Fibroblast of lung (primary cell): ENCODE results near the gene STXBP5. TPM values are rescaled to one million over a fixed set of nuclear protein-coding genes. Genes with fewer than 3 reads are reported as not detected.
A peak's percentile ranks its signal among the peaks of the same experiment; 100 is the strongest.

Experiments
- DNase-seq, 2 donors: peaks; one replicate each; pipeline versions ENCODE4 v3.0.0 to v3.0.0-alpha.2; 2010; ENCODE audit warnings: low read depth in 2 of 2
- H2AFZ ChIP-seq: 2 replicates; pipeline ENCODE4 v1.5.1; 2012; ENCODE audit warnings: low read length, control low read depth, inconsistent platforms
- H3K27ac ChIP-seq: 2 replicates; pipeline ENCODE4 v1.5.1; 2011; ENCODE audit warnings: low read length, control low read depth; ENCODE audit not compliant: insufficient read depth
- H3K27me3 ChIP-seq: 2 replicates; pipeline ENCODE4 v1.5.1; 2011; ENCODE audit warnings: mild to moderate bottlenecking, low read length; ENCODE audit not compliant: control insufficient read depth, insufficient read depth
- H3K36me3 ChIP-seq: 2 replicates; pipeline ENCODE4 v1.5.1; 2011; ENCODE audit warnings: low read length; ENCODE audit not compliant: control insufficient read depth, insufficient read depth
- H3K4me1 ChIP-seq: 2 replicates; pipeline ENCODE4 v1.5.1; 2011; ENCODE audit warnings: low read length; ENCODE audit not compliant: control insufficient read depth, insufficient read depth; ENCODE audit errors: extremely low read depth
- H3K4me2 ChIP-seq: 2 replicates; pipeline ENCODE4 v1.5.1; 2011; ENCODE audit warnings: low read length, control low read depth; ENCODE audit not compliant: insufficient read depth; ENCODE audit errors: extremely low read depth
- H3K4me3 ChIP-seq, 4 experiments: fragments of 200-600 bp in 1 of 4; sonication (generic) in 1 of 4; replicated peaks in 1 of 4; 2 replicates each; pipeline ENCODE4 v1.5.1; 2011 to 2016; ENCODE audit warnings: low read length in 4 of 4, low read depth in 3 of 4, mild to moderate bottlenecking in 3 of 4, control low read depth in 2 of 4, inconsistent platforms in 1 of 4, mixed read lengths in 1 of 4; ENCODE audit not compliant: insufficient read depth in 1 of 4; ENCODE audit errors: control extremely low read depth in 1 of 4
- H3K79me2 ChIP-seq: 2 replicates; pipeline ENCODE4 v1.5.1; 2012; ENCODE audit warnings: mild to moderate bottlenecking, low read length, inconsistent platforms; ENCODE audit not compliant: control insufficient read depth, insufficient read depth
- H3K9ac ChIP-seq: 2 replicates; pipeline ENCODE4 v1.5.1; 2011; ENCODE audit warnings: mild to moderate bottlenecking, low read length, control low read depth; ENCODE audit not compliant: insufficient read depth
- H3K9me3 ChIP-seq: 2 replicates; pipeline ENCODE4 v1.5.1; 2012; ENCODE audit warnings: low read depth, low read length; ENCODE audit not compliant: control insufficient read depth, insufficient read depth
- H4K20me1 ChIP-seq: 2 replicates; pipeline ENCODE4 v1.5.1; 2011; ENCODE audit warnings: low read length; ENCODE audit not compliant: control insufficient read depth, insufficient read depth; ENCODE audit errors: extremely low read depth
- CTCF ChIP-seq, 2 donors: IDR thresholded peaks in 1 of 2; conservative IDR thresholded peaks in 1 of 2; 1 replicate in 1 of 2; 2 replicates in 1 of 2; pipeline ENCODE4 v1.5.1; 2011 to 2012; ENCODE audit warnings: low read length in 2 of 2, control low read depth in 1 of 2, inconsistent platforms in 1 of 2, low read depth in 1 of 2, mild to moderate bottlenecking in 1 of 2
- EZH2 ChIP-seq: IDR thresholded peaks from 2 replicates; pipeline ENCODE4 v1.5.1; 2012; ENCODE audit warnings: low read length, control low read depth, mild to moderate bottlenecking; ENCODE audit errors: missing control alignments
- polyA plus RNA-seq, 2 donors: library from polyadenylated mRNA; depleted of rRNA in 1 of 2; stranded (reverse) in 1 of 2; unstranded in 1 of 2; fragments of >200 nt; gene quantifications; 2 replicates each; pipeline ENCODE4 v1.2.1, GENCODE V29; 2011 to 2012; ENCODE audit warnings: missing spikeins in 1 of 2
- total RNA-seq: library from RNA; depleted of rRNA; stranded (reverse); fragments of >200 nt; gene quantifications from 2 replicates; pipeline ENCODE4 v1.2.1, GENCODE V29; 2014

STXBP5 gene
- total and polyA plus RNA-seq, 2 donors (not counting 1 experiment from before 2014, with no cell fraction given), result 27.6 to 90.7 TPM

- peaks cover 1% of the 10 kb centered on the region for H3K36me3 ChIP-seq
- H3K27ac ChIP-seq, result no peak overlapping the region
- H3K9ac ChIP-seq, result no peak overlapping the region
- no peak overlapping the region for H3K4me3 ChIP-seq
- no peak for DNase-seq
- H4K20me1 ChIP-seq, result no peaks in the 10 kb centered on the region
- peaks cover 37% of the 10 kb centered on the region for H3K79me2 ChIP-seq
- H3K27me3 ChIP-seq, result no peaks in the 10 kb centered on the region
- no peaks in the 10 kb centered on the region for H3K4me1 ChIP-seq
- TF ChIP-seq CTCF (conservative IDR thresholded peaks at IDR 0.05 in 1 of 2, IDR thresholded peaks at IDR 0.05 in 1 of 2; ENCODE audit: low read depth in 1 of 2, low read length in 2 of 2) (no peak), EZH2 (no peak)
- no peak overlapping the region for H3K4me2 ChIP-seq
- no peak overlapping the region for H2AFZ ChIP-seq
- H3K9me3 ChIP-seq, result no peaks in the 10 kb centered on the region
Measured at GRCh38 chr6:147220345-147220744, 16.1 kb downstream of the STXBP5 start.

GRCh38 chr6:147221739-147222138 lies 17.5 kb downstream of the STXBP5 start:
- TF ChIP-seq EZH2 (no peak), CTCF (conservative IDR thresholded peaks at IDR 0.05 in 1 of 2, IDR thresholded peaks at IDR 0.05 in 1 of 2; ENCODE audit: low read depth in 1 of 2, low read length in 2 of 2) (no peak)
- Histone ChIP-seq H3K4me1 (no peaks in the 10 kb centered on the region), H3K79me2 (peaks cover 37% of the 10 kb centered on the region), H2AFZ (no peak overlapping the region), H3K9ac (no peak overlapping the region), H3K4me2 (no peak overlapping the region), H3K27me3 (no peaks in the 10 kb centered on the region), H3K27ac (no peak overlapping the region), H3K4me3 (no peak overlapping the region), H3K36me3 (peaks cover 1% of the 10 kb centered on the region), H4K20me1 (no peaks in the 10 kb centered on the region), H3K9me3 (no peaks in the 10 kb centered on the region)
- no peak for DNase-seq

- Histone ChIP-seq H3K9me3 (no peaks in the 10 kb centered on the region), H3K79me2 (peaks cover 40% of the 10 kb centered on the region), H3K4me3 (no peak overlapping the region), H4K20me1 (no peaks in the 10 kb centered on the region), H3K27ac (no peak overlapping the region), H3K4me1 (no peaks in the 10 kb centered on the region), H3K27me3 (no peaks in the 10 kb centered on the region), H3K36me3 (peaks cover 1% of the 10 kb centered on the region), H3K4me2 (no peak overlapping the region), H2AFZ (no peak overlapping the region), H3K9ac (no peak overlapping the region)
- TF ChIP-seq EZH2 (no peak), CTCF (conservative IDR thresholded peaks at IDR 0.05 in 1 of 2, IDR thresholded peaks at IDR 0.05 in 1 of 2; ENCODE audit: low read depth in 1 of 2, low read length in 2 of 2) (peak; percentile 45 to 50)
- DNase-seq, result peak; percentile 11 to 80
Measured at GRCh38 chr6:147222160-147222838, 18.1 kb downstream of the STXBP5 start.
